ENCODE measurements around the gene ELAPOR1. TPM values are rescaled to one million over a fixed set of nuclear protein-coding genes. Genes with fewer than 3 reads are reported as not detected.

The ELAPOR1 gene
- total and polyA plus RNA-seq, 2 of the 4 experiments (the other 2 are of a cell fraction) = 0.54 to 1.6 TPM

GRCh38 chr1:109112652-109113285 is 1.1 kb upstream of the ELAPOR1 start (continued):
- TF ChIP-seq SMC3 (IDR thresholded peaks at IDR 0.05; ENCODE audit: low read depth, low read length) = peak; percentile 81

GRCh38 chr1:109114342-109114674 is 393 bp downstream of the ELAPOR1 start:
- Histone ChIP-seq H3K23ac (ENCODE audit: low read depth, low read length) (no peak overlapping the region), H3K14ac (replicated peaks; ENCODE audit: low read depth, low read length) (no peak overlapping the region; the same call in 1 of the 2 replicates), H2AK9ac (replicated peaks; ENCODE audit: low read depth, low read length, poor library complexity) (no peak overlapping the region), H2AFZ (replicated peaks; ENCODE audit: low read length, poor library complexity) (peak overlapping the region; percentile 88), H2BK20ac (ENCODE audit: low read depth, low read length) (no peak overlapping the region), H3K27me3 (ENCODE audit: control insufficient read depth, insufficient read depth, low read length) (peaks cover 24% of the 10 kb centered on the region), H3K27ac (ENCODE audit: insufficient read depth, low read length) (no peak overlapping the region), H3K9me1 (ENCODE audit: insufficient read depth, low read length) (no peaks in the 10 kb centered on the region), H3K4ac (ENCODE audit: low read depth, low read length) (no peak overlapping the region), H2AK5ac (ENCODE audit: low read depth, low read length) (no peak overlapping the region), H4K8ac (ENCODE audit: low read depth in 2 of 2, low read length in 2 of 2) (no peak overlapping the region), H3K9ac (ENCODE audit: low read depth, low read length) (no peak overlapping the region), H2BK5ac (ENCODE audit: low read depth, low read length, poor library complexity, severe bottlenecking) (no peak overlapping the region), H4K20me1 (ENCODE audit: insufficient read depth, low read length) (no peaks in the 10 kb centered on the region), H4K5ac (ENCODE audit: low read depth, low read length) (no peak overlapping the region), H3K4me1 (ENCODE audit: control insufficient read depth, insufficient read depth, low read length) (peaks cover 2% of the 10 kb centered on the region; the same call in 1 of the 2 replicates), H4K91ac (ENCODE audit: insufficient read depth, low read depth, low read length) (no peak overlapping the region), H3K4me2 (ENCODE audit: low read depth, low read length) (peak overlapping the region; percentile 72), H3K79me1 (ENCODE audit: low read depth in 1 of 2, low read length in 2 of 2) (no peaks in the 10 kb centered on the region), H2BK15ac (ENCODE audit: low read depth, low read length) (no peak overlapping the region), H3K36me3 (ENCODE audit: control insufficient read depth, insufficient read depth, low read length) (no peaks in the 10 kb centered on the region), H3K56ac (ENCODE audit: extremely low read depth, insufficient read depth, low read length) (no peak overlapping the region), H3K18ac (ENCODE audit: low read depth, low read length) (no peak overlapping the region), H2BK120ac (ENCODE audit: low read depth, low read length) (no peak overlapping the region), H3K4me3 (ENCODE audit: insufficient read depth, low read depth, low read length) (peak overlapping the region; percentile 49), H3K9me3 (ENCODE audit: control insufficient read depth, insufficient read depth, low read length) (no peaks in the 10 kb centered on the region)
- ChIA-PET CTCF (no interaction called here), POLR2A (ENCODE audit: unreplicated experiment) (no interaction called here)
- TF ChIP-seq CTCF (conservative IDR thresholded peaks at IDR 0.05; ENCODE audit: low read depth, low read length) (no peak), MAFK (IDR thresholded peaks at IDR 0.05; ENCODE audit: low read depth, low read length) (peak; percentile 31; the same call in 1 of the 2 replicates)
- intact Hi-C loops (cut with micrococcal nuclease) = loop anchor here (5.0 kb wide), 1 partner anchor 152 kb away; the partner anchor contains the start of gene CLCC1
- no peak for DNase-seq
- ATAC-seq (ENCODE audit: low read depth) = no peak
- no TSS peak for BruUV-seq (replicated peaks)
- WGBS, 2 experiments (ENCODE audit: extremely low coverage in 2 of 2, insufficient read length in 1 of 2) = 16% methylated on average over 9 of the region's 12 CpGs; no CpG with 5 or more reads in 1 of the 2 experiments
- in situ Hi-C loops (cut with MboI; ENCODE audit: low sequenced_read_pairs) = no loop called here
- dilution Hi-C loops (cut with HindIII; ENCODE audit: low sequenced_read_pairs, unreplicated experiment) = no loop called here

All from IMR-90 (cell line).